ENCODE data around the gene FAM78A.

FAM78A gene

DNA sequence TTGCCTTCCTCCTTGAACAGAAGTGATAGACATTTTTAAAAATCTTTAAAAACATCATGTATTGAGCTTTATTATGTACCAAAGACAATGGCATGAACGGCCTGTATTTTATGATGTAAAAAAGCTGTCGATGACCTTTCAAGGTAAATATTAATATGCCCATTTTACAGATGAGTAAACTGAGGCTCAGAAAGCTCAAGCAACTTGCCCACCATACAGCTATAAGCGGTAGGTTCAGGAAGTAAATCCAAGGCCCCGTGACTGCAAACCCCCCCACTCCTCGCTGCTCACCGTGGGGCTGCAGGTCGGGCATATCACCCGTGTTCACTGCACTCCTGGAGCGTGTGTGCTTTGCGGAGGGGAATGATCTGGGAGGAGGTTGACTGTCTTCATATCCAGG lies 16.6 kb upstream of the FAM78A start:
- no peak for TF ChIP-seq TAF1 (IDR thresholded peaks at IDR 0.05; ENCODE audit: borderline replicate concordance, insufficient read depth, low read length)
- TF ChIP-seq POLR2AphosphoS5 (IDR thresholded peaks at IDR 0.05; ENCODE audit: low read depth, low read length) = no peak
- no peak for TF ChIP-seq FOXP2 (optimal IDR thresholded peaks at IDR 0.05; ENCODE audit: borderline replicate concordance, extremely low read depth, extremely low read length, insufficient read depth)
- TF ChIP-seq SIN3A (IDR thresholded peaks at IDR 0.05; ENCODE audit: borderline replicate concordance, insufficient read depth, low read length) = no peak
- no peak for TF ChIP-seq REST (IDR thresholded peaks at IDR 0.05; ENCODE audit: insufficient read depth in 1 of 2, low read depth in 2 of 2, low read length in 2 of 2)

- TF ChIP-seq REST (IDR thresholded peaks at IDR 0.05; ENCODE audit: insufficient read depth in 1 of 2, low read depth in 2 of 2, low read length in 2 of 2) = no peak
- no peak for TF ChIP-seq SIN3A (IDR thresholded peaks at IDR 0.05; ENCODE audit: borderline replicate concordance, insufficient read depth, low read length)
- TF ChIP-seq FOXP2 (optimal IDR thresholded peaks at IDR 0.05; ENCODE audit: borderline replicate concordance, extremely low read depth, extremely low read length, insufficient read depth) = no peak
- no peak for TF ChIP-seq TAF1 (IDR thresholded peaks at IDR 0.05; ENCODE audit: borderline replicate concordance, insufficient read depth, low read length)
- no peak for TF ChIP-seq POLR2AphosphoS5 (IDR thresholded peaks at IDR 0.05; ENCODE audit: low read depth, low read length)
Observed at GRCh38 chr9:131291795-131292315, 15.5 kb upstream of the FAM78A start.

DNA sequence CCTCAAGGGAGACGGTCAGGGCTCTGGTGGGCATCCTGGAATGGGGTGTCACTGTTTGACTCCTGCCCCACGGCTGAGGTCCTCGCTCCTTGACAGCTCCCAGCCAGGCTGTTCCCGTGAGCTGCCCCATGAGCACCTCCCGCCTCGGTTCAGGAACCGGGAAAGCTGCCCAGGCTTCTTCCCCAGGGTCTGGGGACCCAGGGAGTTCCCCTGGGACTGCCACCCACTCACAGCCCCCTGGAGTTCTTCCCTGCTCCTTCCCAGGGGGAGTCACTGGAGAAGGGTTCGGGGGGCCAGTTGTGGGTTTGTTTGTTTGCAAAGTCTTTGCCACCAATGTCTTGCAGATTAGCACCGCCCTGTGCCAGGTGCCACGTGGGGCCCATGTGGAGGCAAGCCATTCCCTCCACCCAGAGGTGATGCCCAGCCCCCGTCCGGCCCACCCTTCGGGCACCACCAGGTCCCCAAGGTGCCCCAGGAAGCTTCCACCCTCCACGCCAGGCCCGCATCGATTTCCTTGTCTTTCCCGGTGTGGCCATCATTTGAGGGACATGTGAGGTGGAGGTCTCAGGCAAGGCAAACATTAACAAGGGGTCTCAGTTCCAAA lies 14.6 kb upstream of the FAM78A start:
- no peak for TF ChIP-seq FOXP2 (optimal IDR thresholded peaks at IDR 0.05; ENCODE audit: borderline replicate concordance, extremely low read depth, extremely low read length, insufficient read depth)
- no peak for TF ChIP-seq SIN3A (IDR thresholded peaks at IDR 0.05; ENCODE audit: borderline replicate concordance, insufficient read depth, low read length)
- TF ChIP-seq REST (IDR thresholded peaks at IDR 0.05; ENCODE audit: insufficient read depth in 1 of 2, low read depth in 2 of 2, low read length in 2 of 2) = no peak

GRCh38 chr9:131290036-131290766 lies 13.9 kb upstream of the FAM78A start:
- TF ChIP-seq SIN3A (IDR thresholded peaks at IDR 0.05; ENCODE audit: borderline replicate concordance, insufficient read depth, low read length) = no peak
- no peak for TF ChIP-seq FOXP2 (optimal IDR thresholded peaks at IDR 0.05; ENCODE audit: borderline replicate concordance, extremely low read depth, extremely low read length, insufficient read depth)
- no peak for TF ChIP-seq REST (IDR thresholded peaks at IDR 0.05; ENCODE audit: insufficient read depth in 1 of 2, low read depth in 2 of 2, low read length in 2 of 2)
- no peak for TF ChIP-seq POLR2AphosphoS5 (IDR thresholded peaks at IDR 0.05; ENCODE audit: low read depth, low read length)
- no peak for TF ChIP-seq TAF1 (IDR thresholded peaks at IDR 0.05; ENCODE audit: borderline replicate concordance, insufficient read depth, low read length)

Measured in PFSK-1 (cell line).